GM12801 (cell line): ENCODE measurements around the gene ARHGAP26.

Source experiments
- TF ChIP-seq, protein P1 (sequence below): IDR thresholded peaks from one replicate; pipeline ENCODE4 v1.5.1; 2011; ENCODE audit warnings: control low read depth; ENCODE audit not compliant: insufficient read length; ENCODE audit errors: extremely low read depth

The ARHGAP26 gene

GRCh38 chr5:142767911-142768310 lies 2.3 kb upstream of the ARHGAP26 start:
- TF ChIP-seq, protein P1, sequence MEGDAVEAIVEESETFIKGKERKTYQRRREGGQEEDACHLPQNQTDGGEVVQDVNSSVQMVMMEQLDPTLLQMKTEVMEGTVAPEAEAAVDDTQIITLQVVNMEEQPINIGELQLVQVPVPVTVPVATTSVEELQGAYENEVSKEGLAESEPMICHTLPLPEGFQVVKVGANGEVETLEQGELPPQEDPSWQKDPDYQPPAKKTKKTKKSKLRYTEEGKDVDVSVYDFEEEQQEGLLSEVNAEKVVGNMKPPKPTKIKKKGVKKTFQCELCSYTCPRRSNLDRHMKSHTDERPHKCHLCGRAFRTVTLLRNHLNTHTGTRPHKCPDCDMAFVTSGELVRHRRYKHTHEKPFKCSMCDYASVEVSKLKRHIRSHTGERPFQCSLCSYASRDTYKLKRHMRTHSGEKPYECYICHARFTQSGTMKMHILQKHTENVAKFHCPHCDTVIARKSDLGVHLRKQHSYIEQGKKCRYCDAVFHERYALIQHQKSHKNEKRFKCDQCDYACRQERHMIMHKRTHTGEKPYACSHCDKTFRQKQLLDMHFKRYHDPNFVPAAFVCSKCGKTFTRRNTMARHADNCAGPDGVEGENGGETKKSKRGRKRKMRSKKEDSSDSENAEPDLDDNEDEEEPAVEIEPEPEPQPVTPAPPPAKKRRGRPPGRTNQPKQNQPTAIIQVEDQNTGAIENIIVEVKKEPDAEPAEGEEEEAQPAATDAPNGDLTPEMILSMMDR, result no peak

- TF ChIP-seq, protein P1, result no peak
These were observed 855 bp upstream of the ARHGAP26 start for GRCh38 chr5:142769251-142769792.

DNA sequence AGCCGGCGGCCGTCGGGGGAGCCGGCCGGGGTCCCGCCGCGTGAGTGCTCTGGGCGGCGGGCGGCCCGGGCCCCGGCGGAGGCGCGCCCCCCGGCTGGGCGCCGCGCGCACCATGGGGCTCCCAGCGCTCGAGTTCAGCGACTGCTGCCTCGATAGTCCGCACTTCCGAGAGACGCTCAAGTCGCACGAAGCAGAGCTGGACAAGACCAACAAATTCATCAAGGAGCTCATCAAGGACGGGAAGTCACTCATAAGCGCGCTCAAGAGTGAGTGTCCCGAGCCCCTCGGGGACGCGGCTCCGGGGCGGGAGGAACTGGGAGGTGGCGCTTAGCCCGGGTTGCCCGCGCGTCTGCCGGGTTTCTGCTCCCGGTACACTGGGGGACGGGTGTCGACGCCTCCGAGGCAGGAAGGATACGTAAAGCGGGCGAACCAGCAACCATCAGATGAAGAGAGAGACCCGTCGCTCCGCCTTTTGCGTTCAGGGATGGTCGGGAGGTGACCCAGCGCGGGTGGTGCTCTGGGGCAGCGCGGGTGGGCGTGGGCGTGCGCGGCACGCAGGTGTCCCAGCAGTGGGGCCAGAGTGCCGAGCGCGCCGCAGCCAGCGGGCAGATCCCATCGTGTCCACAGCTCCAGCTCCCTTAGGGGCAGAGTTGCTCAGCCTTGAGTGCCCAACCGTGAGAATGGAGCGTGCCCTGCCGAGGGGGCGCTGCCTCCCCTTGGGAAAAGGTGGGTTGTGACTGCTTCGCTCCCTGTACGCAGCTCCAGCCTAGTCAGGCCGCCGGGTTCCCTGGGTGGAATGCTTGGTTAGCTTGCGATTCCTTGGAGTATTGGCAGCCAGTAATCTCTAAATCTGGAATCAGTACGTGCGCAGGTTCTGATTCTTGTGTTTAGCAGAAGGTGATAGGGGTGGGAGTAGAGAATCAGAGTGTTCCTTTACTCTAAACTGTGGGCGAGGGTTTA lies 753 bp downstream of the ARHGAP26 start:
- TF ChIP-seq, protein P1, result no peak

GRCh38 chr5:142771666-142772065 lies 1.5 kb downstream of the ARHGAP26 start:
- TF ChIP-seq, protein P1, result no peak

GRCh38 chr5:142772446-142773293 lies 2.5 kb downstream of the ARHGAP26 start:
- TF ChIP-seq, protein P1, result no peak

DNA sequence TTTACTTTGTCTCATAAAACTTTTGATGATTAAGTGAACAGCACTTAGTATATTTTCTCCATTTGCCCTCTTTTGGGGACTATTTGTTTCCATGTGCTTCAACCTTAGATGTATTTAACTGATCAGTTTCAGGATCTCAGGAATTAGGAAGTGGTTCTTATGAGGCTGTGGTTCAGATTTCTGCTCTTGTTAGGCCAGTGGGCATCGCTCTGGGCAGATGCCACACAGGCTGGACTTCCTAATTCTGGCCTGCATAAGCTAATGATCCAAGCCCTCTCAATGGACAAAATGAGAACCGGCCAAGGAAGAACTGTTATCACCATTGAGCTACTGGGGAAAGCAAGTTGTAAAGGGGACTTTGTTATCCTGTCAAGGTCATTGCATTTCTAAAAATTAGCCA lies 6.9 kb downstream of the ARHGAP26 start:
- TF ChIP-seq, protein P1, result no peak

GRCh38 chr5:142777850-142778249 lies 7.7 kb downstream of the ARHGAP26 start:
- TF ChIP-seq, protein P1, result no peak
